ENCODE results near the gene TIPARP.

- TF ChIP-seq POLR2A (IDR thresholded peaks at IDR 0.05): no peak
- no peak for TF ChIP-seq CTCF (IDR thresholded peaks at IDR 0.05)
- no peak for TF ChIP-seq EP300 (IDR thresholded peaks at IDR 0.05)
- no peak for TF ChIP-seq POLR2AphosphoS5 (IDR thresholded peaks at IDR 0.05)
Observed at GRCh38 chr3:156723182-156723619, 48.8 kb downstream of the TIPARP start.

All from gastroesophageal sphincter (tissue), 3 donors.